ENCODE measurements around the gene ARHGEF26.

The ARHGEF26 gene

DNA sequence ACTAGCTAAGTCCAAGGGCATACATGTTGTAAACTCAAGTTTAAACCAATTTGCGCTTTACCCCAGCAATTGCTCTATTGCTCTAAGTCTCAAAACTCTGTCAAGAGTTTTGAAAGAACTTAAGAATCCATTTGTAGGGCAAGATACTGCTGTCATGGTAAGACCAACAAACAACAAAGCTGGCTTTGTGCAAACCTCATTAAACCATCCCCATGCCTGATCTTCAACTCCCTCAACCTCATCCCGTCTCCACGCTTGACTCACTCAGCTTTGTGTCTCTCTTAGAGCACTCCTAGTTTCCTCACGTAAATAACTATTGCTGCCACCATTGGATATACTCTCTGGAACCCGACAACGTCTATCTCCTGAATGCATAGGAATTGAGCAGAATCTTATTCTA is 20.6 kb upstream of the ARHGEF26 start:
- ChIA-PET POLR2A (no interaction called here), CTCF (no interaction called here)
- WGBS (ENCODE audit: insufficient coverage), result 97% methylated on average over 4 of the region's 6 CpGs

DNA sequence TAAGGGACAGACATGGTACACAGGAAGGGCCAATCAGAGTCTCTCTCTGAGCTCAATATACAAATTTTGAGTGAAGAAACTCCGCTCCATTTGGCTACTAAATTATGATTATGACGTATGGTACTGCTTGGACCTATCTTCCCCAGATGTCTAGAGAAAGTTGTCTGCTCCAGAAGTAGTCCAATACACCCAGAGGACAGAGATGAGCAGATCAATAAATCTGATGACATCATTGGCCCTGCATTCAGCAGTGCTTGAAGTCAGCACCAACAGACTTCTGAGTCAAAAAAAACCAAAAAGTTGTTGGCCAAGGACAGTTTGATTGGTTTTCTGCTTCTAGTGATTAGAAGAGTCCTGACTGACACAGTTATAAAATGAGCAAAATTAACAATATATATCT is 19.9 kb upstream of the ARHGEF26 start:
- no peak for DNase-seq
- CTCF ChIA-PET, result no interaction called here
- Histone ChIP-seq H3K9me3 (ENCODE audit: control extremely low read depth in 1 of 5, control insufficient read depth in 4 of 5, insufficient read depth in 2 of 5, low read depth in 1 of 5, low read length in 4 of 5) (no peaks in the 10 kb centered on the region), H3K27me3 (replicated peaks in 2 of 5; ENCODE audit: control insufficient read depth in 4 of 5, insufficient read depth in 5 of 5, low read length in 4 of 5) (no peaks in the 10 kb centered on the region), H3K4me3 (ENCODE audit: control insufficient read depth in 1 of 7, extremely low read depth in 1 of 7, insufficient read depth in 4 of 7, low read depth in 2 of 7, low read length in 6 of 7) (no peak overlapping the region), H3K27ac (ENCODE audit: insufficient read depth in 1 of 2, low read depth in 1 of 2, low read length in 2 of 2, poor library complexity in 1 of 2, severe bottlenecking in 2 of 2) (no peak overlapping the region), H3K36me3 (ENCODE audit: control insufficient read depth in 4 of 4, insufficient read depth in 4 of 4, low read length in 3 of 4) (no peaks in the 10 kb centered on the region), H3K4me1 (ENCODE audit: control extremely low read depth in 1 of 4, control insufficient read depth in 4 of 4, insufficient read depth in 4 of 4, low read length in 3 of 4) (no peaks in the 10 kb centered on the region)
- POLR2A ChIA-PET, result no interaction called here
- 100% methylated on average over 2 of the region's 2 CpGs for WGBS (ENCODE audit: insufficient coverage)

More for the DNA sequence above, 20.6 kb upstream of the ARHGEF26 start:
- Histone ChIP-seq H3K27me3 (replicated peaks in 2 of 5; ENCODE audit: control insufficient read depth in 4 of 5, insufficient read depth in 5 of 5, low read length in 4 of 5) (no peaks in the 10 kb centered on the region), H3K36me3 (ENCODE audit: control insufficient read depth in 4 of 4, insufficient read depth in 4 of 4, low read length in 3 of 4) (no peaks in the 10 kb centered on the region), H3K9me3 (ENCODE audit: control extremely low read depth in 1 of 5, control insufficient read depth in 4 of 5, insufficient read depth in 2 of 5, low read depth in 1 of 5, low read length in 4 of 5) (no peaks in the 10 kb centered on the region), H3K4me1 (ENCODE audit: control extremely low read depth in 1 of 4, control insufficient read depth in 4 of 4, insufficient read depth in 4 of 4, low read length in 3 of 4) (no peaks in the 10 kb centered on the region), H3K4me3 (ENCODE audit: control insufficient read depth in 1 of 7, extremely low read depth in 1 of 7, insufficient read depth in 4 of 7, low read depth in 2 of 7, low read length in 6 of 7) (no peak overlapping the region), H3K27ac (ENCODE audit: insufficient read depth in 1 of 2, low read depth in 1 of 2, low read length in 2 of 2, poor library complexity in 1 of 2, severe bottlenecking in 2 of 2) (no peak overlapping the region)
- DNase-seq, result no peak

DNA sequence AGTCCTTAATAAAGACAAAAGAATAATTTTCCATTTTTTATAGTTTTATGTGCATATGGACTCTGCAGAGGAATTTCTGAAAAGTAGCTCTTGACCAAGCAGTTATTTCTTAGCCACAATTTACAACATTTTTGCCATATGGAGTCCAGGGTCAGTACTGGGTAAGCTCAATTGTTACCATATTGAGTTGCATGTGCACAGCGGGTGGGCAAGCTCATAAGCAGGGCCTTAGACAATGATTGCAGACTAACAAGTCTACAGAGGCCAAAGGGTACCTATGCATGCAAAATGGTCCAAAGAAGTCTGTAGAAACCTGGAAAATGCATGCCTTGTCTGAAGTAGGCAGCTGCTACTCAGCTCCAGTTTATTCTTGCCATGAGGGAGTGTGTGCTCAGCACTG is 19.0 kb upstream of the ARHGEF26 start:
- no peak for DNase-seq
- ChIA-PET CTCF (interaction anchor here (0.8 kb wide), 1 partner anchor 150 kb away, joined by 3 read pairs; no protein-coding TSS in a partner anchor), POLR2A (no interaction called here)
- Histone ChIP-seq H3K36me3 (ENCODE audit: control insufficient read depth in 4 of 4, insufficient read depth in 4 of 4, low read length in 3 of 4) (no peaks in the 10 kb centered on the region), H3K9me3 (ENCODE audit: control extremely low read depth in 1 of 5, control insufficient read depth in 4 of 5, insufficient read depth in 2 of 5, low read depth in 1 of 5, low read length in 4 of 5) (no peaks in the 10 kb centered on the region), H3K4me1 (ENCODE audit: control extremely low read depth in 1 of 4, control insufficient read depth in 4 of 4, insufficient read depth in 4 of 4, low read length in 3 of 4) (no peaks in the 10 kb centered on the region), H3K27ac (ENCODE audit: insufficient read depth in 1 of 2, low read depth in 1 of 2, low read length in 2 of 2, poor library complexity in 1 of 2, severe bottlenecking in 2 of 2) (no peak overlapping the region), H3K4me3 (ENCODE audit: control insufficient read depth in 1 of 7, extremely low read depth in 1 of 7, insufficient read depth in 4 of 7, low read depth in 2 of 7, low read length in 6 of 7) (no peak overlapping the region), H3K27me3 (replicated peaks in 2 of 5; ENCODE audit: control insufficient read depth in 4 of 5, insufficient read depth in 5 of 5, low read length in 4 of 5) (no peaks in the 10 kb centered on the region)
- WGBS (ENCODE audit: insufficient coverage), result 100% methylated on average over 1 of the region's 1 CpG

DNA sequence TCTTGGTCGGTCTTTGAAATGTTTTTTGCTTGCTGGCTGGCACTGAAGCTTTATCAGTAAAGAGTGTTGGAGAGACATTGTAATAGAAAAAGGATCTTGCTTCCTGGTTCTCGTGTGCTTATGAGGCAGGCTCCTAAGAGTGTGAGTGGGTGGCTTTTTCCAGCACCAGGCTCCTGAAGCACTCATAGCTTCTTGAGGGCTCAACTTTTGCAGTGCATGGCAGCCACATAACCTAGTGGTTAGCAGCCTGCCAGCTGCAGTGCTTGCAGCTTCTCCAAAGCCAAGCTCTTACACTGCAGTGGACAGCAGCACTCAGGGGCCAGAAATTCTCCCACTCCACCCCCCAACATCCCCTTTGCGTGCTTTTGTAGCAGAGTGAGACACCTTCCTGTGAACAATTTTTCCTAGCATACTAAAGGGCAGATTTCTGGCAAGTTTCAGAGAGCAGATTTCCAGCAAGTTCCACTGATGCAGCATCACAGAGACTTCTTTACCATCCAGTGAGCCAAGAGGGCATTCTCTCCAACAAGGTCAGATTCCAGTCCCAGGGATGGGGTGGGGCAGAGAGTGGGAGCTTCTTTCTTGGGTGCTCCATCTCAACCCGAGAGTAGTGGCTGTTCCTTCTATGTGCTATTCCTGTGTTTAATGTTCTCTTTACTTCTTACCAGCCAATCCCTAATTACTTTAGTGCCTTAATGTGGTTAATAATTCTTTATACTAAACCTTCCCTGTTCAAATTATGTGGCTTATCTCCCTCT is 15.8 kb upstream of the ARHGEF26 start:
- no peaks in the 10 kb centered on the region for H3K27me3 ChIP-seq (replicated peaks in 2 of 5; ENCODE audit: control insufficient read depth in 4 of 5, insufficient read depth in 5 of 5, low read length in 4 of 5)
- H3K4me3 ChIP-seq (ENCODE audit: control insufficient read depth in 1 of 7, extremely low read depth in 1 of 7, insufficient read depth in 4 of 7, low read depth in 2 of 7, low read length in 6 of 7), result no peak overlapping the region
- H3K9me3 ChIP-seq (ENCODE audit: control extremely low read depth in 1 of 5, control insufficient read depth in 4 of 5, insufficient read depth in 2 of 5, low read depth in 1 of 5, low read length in 4 of 5), result no peaks in the 10 kb centered on the region
- H3K4me1 ChIP-seq (ENCODE audit: control extremely low read depth in 1 of 4, control insufficient read depth in 4 of 4, insufficient read depth in 4 of 4, low read length in 3 of 4), result no peaks in the 10 kb centered on the region
- CTCF ChIA-PET, result interaction anchor here (0.9 kb wide), 1 partner anchor 21 kb away, joined by 3 read pairs; no protein-coding TSS in a partner anchor
- DNase-seq, result no peak
- 82% methylated on average over 1 of the region's 4 CpGs for WGBS (ENCODE audit: insufficient coverage)
- POLR2A ChIA-PET, result no interaction called here
- no peaks in the 10 kb centered on the region for H3K36me3 ChIP-seq (ENCODE audit: control insufficient read depth in 4 of 4, insufficient read depth in 4 of 4, low read length in 3 of 4)
- H3K27ac ChIP-seq (ENCODE audit: insufficient read depth in 1 of 2, low read depth in 1 of 2, low read length in 2 of 2, poor library complexity in 1 of 2, severe bottlenecking in 2 of 2), result no peak overlapping the region

DNA sequence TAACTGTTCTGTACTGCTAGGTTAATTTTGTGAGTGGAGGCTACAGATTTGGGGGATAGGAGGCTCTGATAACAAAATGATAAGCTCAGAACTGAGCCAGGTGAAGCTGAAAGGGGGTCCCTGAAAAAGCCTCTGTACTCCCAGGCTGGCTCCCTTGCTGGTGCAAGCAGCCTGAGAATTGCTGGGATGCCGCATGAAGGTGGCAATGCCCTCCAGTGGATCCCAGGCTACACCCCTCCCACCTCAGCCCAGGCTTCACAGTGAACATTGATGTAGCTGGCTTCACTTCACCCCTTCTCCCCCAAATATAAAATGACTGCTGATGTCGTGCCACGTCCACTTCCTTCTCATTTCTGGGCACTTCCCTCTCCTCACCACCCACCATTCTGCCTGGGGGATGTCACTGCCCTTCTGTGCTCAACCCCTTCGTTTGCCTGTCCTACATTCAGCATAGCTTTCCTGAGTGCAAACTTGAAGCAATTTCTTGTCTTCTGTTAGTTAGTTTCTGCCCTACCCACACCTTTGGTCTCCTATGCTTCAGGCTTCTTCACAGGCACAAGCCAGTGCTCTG is 9.7 kb upstream of the ARHGEF26 start:
- Histone ChIP-seq H3K4me1 (ENCODE audit: control extremely low read depth in 1 of 4, control insufficient read depth in 4 of 4, insufficient read depth in 4 of 4, low read length in 3 of 4) (peaks cover 0 to 5% (median 2%) of the 10 kb centered on the region in 4 experiments), H3K27me3 (replicated peaks in 2 of 5; ENCODE audit: control insufficient read depth in 4 of 5, insufficient read depth in 5 of 5, low read length in 4 of 5) (peaks cover 0 to 3% (median 0%) of the 10 kb centered on the region in 5 experiments), H3K27ac (ENCODE audit: insufficient read depth in 1 of 2, low read depth in 1 of 2, low read length in 2 of 2, poor library complexity in 1 of 2, severe bottlenecking in 2 of 2) (no peak overlapping the region), H3K4me3 (ENCODE audit: control insufficient read depth in 1 of 7, extremely low read depth in 1 of 7, insufficient read depth in 4 of 7, low read depth in 2 of 7, low read length in 6 of 7) (no peak overlapping the region), H3K36me3 (ENCODE audit: control insufficient read depth in 4 of 4, insufficient read depth in 4 of 4, low read length in 3 of 4) (no peaks in the 10 kb centered on the region), H3K9me3 (ENCODE audit: control extremely low read depth in 1 of 5, control insufficient read depth in 4 of 5, insufficient read depth in 2 of 5, low read depth in 1 of 5, low read length in 4 of 5) (no peaks in the 10 kb centered on the region)
- DNase-seq, result no peak
- POLR2A ChIA-PET, result no interaction called here
- WGBS (ENCODE audit: insufficient coverage), result 45% methylated on average over 4 of the region's 4 CpGs
- CTCF ChIA-PET, result interaction anchor here (1.1 to 2.0 kb wide), 3 partner anchors 12 to 35 kb away, joined by 3 to 7 read pairs (median 6); no protein-coding TSS in a partner anchor

DNA sequence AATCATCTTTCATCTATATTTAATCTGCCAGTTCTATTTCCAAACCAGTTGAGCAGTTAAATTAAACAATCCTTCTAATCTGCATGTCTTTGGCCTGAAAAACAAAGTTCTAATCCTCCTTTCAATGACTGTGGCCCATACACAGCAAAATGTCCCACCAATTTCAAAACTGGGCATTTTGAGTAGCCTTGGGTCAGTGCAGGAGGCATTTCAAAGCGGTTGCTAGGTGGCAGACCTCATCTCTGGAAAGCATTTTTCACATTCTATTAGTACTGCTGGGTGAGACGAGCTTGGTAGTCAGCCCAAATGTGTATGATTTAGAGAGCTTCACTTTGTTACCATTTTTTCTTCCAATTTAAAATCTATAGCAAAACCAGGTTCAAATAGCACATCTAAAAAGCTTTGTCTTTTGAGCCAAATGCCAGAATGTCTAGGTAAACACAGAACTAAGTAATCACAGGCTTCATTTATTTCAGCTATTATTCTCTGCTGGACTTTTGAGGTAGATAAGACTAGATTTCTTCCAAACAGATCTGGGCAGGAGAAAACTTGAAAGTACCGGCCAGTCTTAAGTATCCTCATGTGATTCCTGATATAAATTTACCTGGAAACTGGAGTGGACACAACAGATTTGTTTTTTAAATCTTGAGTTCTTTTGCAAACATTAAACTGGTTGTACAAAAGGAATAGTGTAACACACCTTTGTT is 8.9 kb upstream of the ARHGEF26 start:
- H3K9me3 ChIP-seq (ENCODE audit: control extremely low read depth in 1 of 5, control insufficient read depth in 4 of 5, insufficient read depth in 2 of 5, low read depth in 1 of 5, low read length in 4 of 5), result no peaks in the 10 kb centered on the region
- ChIA-PET POLR2A (no interaction called here), CTCF (interaction anchor here (1.0 to 2.0 kb wide), 4 partner anchors 9 to 14 kb away, joined by 3 to 7 read pairs (median 6); partner anchors contain the start of gene ARHGEF26)
- H3K36me3 ChIP-seq (ENCODE audit: control insufficient read depth in 4 of 4, insufficient read depth in 4 of 4, low read length in 3 of 4), result no peaks in the 10 kb centered on the region
- peaks cover 0 to 5% (median 2%) of the 10 kb centered on the region in 4 experiments for H3K4me1 ChIP-seq (ENCODE audit: control extremely low read depth in 1 of 4, control insufficient read depth in 4 of 4, insufficient read depth in 4 of 4, low read length in 3 of 4)
- 94% methylated on average over 2 of the region's 3 CpGs for WGBS (ENCODE audit: insufficient coverage)
- no peak for DNase-seq
- peaks cover 0 to 3% (median 0%) of the 10 kb centered on the region in 5 experiments for H3K27me3 ChIP-seq (replicated peaks in 2 of 5; ENCODE audit: control insufficient read depth in 4 of 5, insufficient read depth in 5 of 5, low read length in 4 of 5)
- H3K4me3 ChIP-seq (ENCODE audit: control insufficient read depth in 1 of 7, extremely low read depth in 1 of 7, insufficient read depth in 4 of 7, low read depth in 2 of 7, low read length in 6 of 7), result no peak overlapping the region
- H3K27ac ChIP-seq (ENCODE audit: insufficient read depth in 1 of 2, low read depth in 1 of 2, low read length in 2 of 2, poor library complexity in 1 of 2, severe bottlenecking in 2 of 2), result no peak overlapping the region

Measured in common myeloid progenitor, CD34-positive (primary cell).